ENCODE measurements around the gene SLC39A6.

The SLC39A6 gene

DNA sequence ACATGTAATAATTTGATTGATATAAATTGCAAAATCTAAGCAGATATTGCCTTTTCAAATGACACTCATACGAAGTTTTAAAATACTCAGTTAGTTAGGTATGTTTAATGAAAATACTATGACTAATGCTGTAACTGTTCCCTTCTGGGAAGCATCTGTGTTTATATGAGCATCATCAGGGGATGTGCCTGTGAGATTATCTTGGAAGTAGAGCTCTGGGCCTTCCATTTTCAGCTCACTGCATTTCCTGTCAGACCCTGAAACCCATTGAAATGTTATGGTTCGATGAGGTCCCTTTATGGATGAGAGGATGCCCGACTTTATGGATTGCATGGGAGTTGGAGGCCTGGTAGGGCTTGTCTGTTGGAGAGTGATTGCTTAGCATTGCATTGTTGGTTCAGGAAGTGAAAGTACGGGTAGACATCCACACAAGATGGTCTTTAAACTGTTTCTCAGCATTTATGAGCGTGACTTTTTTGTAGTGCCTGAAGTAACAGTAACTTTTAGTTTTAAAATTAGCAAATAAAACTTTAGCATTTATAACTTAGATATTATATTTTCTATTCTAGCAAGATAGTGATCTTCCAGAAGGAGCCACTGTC lies 29.2 kb upstream of the SLC39A6 start:
- Histone ChIP-seq H3K27ac (ENCODE audit: low read length) (no peak overlapping the region), H3K9me3 (ENCODE audit: control insufficient read depth in 2 of 2, low read length in 2 of 2) (no peaks in the 10 kb centered on the region), H3K9ac (ENCODE audit: low read length in 2 of 2) (no peak overlapping the region), H3K36me3 (ENCODE audit: control insufficient read depth in 2 of 2, insufficient read depth in 2 of 2, low read length in 2 of 2) (peaks cover 29 to 36% of the 10 kb centered on the region in 2 donors), H3K4me3 (ENCODE audit: low read length in 2 of 2) (no peak overlapping the region), H3K27me3 (ENCODE audit: control insufficient read depth in 1 of 2, insufficient read depth in 2 of 2, low read length in 2 of 2) (no peaks in the 10 kb centered on the region), H3K4me1 (ENCODE audit: control insufficient read depth, insufficient read depth, low read length) (no peaks in the 10 kb centered on the region)

DNA sequence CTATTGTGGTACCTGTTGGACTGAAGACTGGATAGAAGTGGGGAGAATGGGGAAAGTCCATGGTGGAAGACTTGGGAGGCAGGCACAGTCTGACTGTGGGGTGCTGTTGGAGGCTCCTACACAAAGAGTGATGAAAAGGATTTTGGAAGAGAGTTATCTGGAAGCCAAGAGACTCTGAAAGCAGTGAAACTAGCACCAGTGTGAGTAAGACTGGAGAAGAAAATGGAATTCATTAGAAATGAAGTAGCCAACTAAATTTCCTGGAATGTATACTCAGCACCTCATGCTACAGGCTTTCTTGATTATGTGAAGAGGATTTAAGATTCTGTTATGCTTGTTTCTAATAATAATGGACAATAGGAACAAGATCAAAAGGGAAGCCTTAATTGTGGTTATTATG lies 28.3 kb upstream of the SLC39A6 start:
- Histone ChIP-seq H3K36me3 (ENCODE audit: control insufficient read depth in 2 of 2, insufficient read depth in 2 of 2, low read length in 2 of 2) (peaks cover 36 to 38% of the 10 kb centered on the region in 2 donors), H3K27me3 (ENCODE audit: control insufficient read depth in 1 of 2, insufficient read depth in 2 of 2, low read length in 2 of 2) (no peaks in the 10 kb centered on the region), H3K9ac (ENCODE audit: low read length in 2 of 2) (no peak overlapping the region), H3K4me3 (ENCODE audit: low read length in 2 of 2) (no peak overlapping the region), H3K9me3 (ENCODE audit: control insufficient read depth in 2 of 2, low read length in 2 of 2) (no peaks in the 10 kb centered on the region), H3K4me1 (ENCODE audit: control insufficient read depth, insufficient read depth, low read length) (no peaks in the 10 kb centered on the region), H3K27ac (ENCODE audit: low read length) (no peak overlapping the region)

DNA sequence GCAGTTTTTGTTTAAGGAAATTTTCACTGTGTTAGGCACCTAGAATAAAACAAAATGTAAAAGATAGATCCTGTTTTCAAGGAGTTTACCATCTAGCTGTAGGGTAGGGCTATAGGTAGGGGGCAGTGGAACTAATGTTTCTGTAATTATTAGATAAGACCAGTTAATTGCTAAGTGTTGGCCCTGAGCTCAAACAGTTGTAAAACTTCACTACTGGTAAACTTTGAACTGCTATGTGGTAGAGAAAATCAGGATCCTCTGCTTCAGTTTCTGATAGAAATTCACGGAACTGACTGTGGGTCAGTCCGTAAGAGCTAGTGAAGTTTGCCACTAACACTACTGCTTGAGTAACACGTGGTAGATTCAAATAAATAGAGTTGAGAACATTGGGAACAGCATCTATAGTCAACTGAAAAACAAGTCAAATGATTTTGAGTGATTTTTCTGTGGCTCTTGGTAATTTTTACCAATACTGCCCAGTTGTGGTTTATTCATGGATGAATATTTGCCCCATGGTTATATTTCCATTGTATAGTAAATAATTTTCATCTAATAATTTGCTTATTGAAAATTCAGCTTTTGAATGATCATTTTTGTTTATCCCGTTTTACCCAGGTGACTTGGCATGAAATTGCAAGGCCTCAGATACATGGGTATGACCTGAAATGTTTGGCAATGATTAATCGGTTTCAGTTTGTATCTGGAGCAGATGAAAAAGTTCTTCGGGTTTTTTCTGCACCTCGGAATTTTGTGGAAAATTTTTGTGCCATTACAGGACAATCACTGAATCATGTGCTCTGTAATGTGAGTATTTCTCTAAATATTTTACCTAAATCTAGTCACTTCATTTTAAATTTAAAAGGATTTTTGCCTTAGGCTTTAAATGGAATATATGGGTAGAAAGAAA lies 27.0 kb upstream of the SLC39A6 start:
- no peak overlapping the region for H3K4me3 ChIP-seq (ENCODE audit: low read length in 2 of 2)
- H3K27me3 ChIP-seq (ENCODE audit: control insufficient read depth in 1 of 2, insufficient read depth in 2 of 2, low read length in 2 of 2): no peaks in the 10 kb centered on the region
- no peak overlapping the region for H3K27ac ChIP-seq (ENCODE audit: low read length)
- H3K4me1 ChIP-seq (ENCODE audit: control insufficient read depth, insufficient read depth, low read length): no peaks in the 10 kb centered on the region
- H3K9ac ChIP-seq (ENCODE audit: low read length in 2 of 2): no peak overlapping the region
- H3K36me3 ChIP-seq (ENCODE audit: control insufficient read depth in 2 of 2, insufficient read depth in 2 of 2, low read length in 2 of 2): peaks cover 38 to 39% of the 10 kb centered on the region in 2 donors
- H3K9me3 ChIP-seq (ENCODE audit: control insufficient read depth in 2 of 2, low read length in 2 of 2): no peaks in the 10 kb centered on the region

DNA sequence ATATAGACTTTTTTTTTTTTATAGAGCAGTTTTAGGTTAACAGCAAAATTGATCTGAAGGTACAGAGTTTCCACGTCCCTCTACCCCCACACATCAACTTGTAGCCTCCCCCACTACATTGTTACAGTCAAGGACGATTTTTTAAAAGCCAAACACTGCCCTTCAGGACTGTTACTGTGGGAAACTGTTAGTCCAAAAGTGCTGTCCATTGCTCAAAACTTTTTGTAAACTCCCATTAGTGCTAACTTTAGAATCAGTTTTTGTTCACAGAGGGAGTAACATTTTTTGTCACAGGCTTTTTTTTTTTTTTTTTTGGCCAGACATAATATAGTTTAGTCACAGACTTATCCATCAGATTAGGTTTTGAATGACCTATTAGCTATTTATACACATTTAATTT lies 24.6 kb upstream of the SLC39A6 start:
- no peak overlapping the region for H3K27ac ChIP-seq (ENCODE audit: low read length)

DNA sequence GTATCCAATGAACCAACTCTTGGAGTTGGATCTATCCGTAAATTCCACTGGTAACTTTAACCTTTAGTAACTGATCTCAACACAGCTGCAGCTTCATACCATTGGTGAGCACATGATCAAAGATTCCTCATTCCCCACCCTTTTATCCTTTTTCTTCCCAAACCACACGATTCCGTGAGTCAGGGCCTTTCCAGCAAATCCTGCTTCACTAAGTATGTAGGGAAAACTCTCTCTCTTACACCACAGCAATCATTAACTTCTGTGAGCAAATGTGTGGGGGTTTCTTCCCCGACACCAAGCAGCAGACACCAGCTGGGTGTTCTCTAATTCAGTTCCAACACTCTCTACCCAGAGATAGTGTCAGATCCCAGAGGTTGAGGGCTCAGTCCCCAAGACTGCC lies 24.1 kb upstream of the SLC39A6 start:
- no peak overlapping the region for H3K27ac ChIP-seq (ENCODE audit: low read length)
- H3K36me3 ChIP-seq (ENCODE audit: control insufficient read depth in 2 of 2, insufficient read depth in 2 of 2, low read length in 2 of 2): peaks cover 43% of the 10 kb centered on the region in 2 donors
- no peak overlapping the region for H3K4me3 ChIP-seq (ENCODE audit: low read length in 2 of 2)
- H3K9me3 ChIP-seq (ENCODE audit: control insufficient read depth in 2 of 2, low read length in 2 of 2): no peaks in the 10 kb centered on the region
- H3K27me3 ChIP-seq (ENCODE audit: control insufficient read depth in 1 of 2, insufficient read depth in 2 of 2, low read length in 2 of 2): no peaks in the 10 kb centered on the region
- H3K9ac ChIP-seq (ENCODE audit: low read length in 2 of 2): no peak overlapping the region
- no peaks in the 10 kb centered on the region for H3K4me1 ChIP-seq (ENCODE audit: control insufficient read depth, insufficient read depth, low read length)

More for the DNA sequence above, 24.6 kb upstream of the SLC39A6 start:
- Histone ChIP-seq H3K27me3 (ENCODE audit: control insufficient read depth in 1 of 2, insufficient read depth in 2 of 2, low read length in 2 of 2) (no peaks in the 10 kb centered on the region), H3K4me1 (ENCODE audit: control insufficient read depth, insufficient read depth, low read length) (no peaks in the 10 kb centered on the region), H3K36me3 (ENCODE audit: control insufficient read depth in 2 of 2, insufficient read depth in 2 of 2, low read length in 2 of 2) (peaks cover 40 to 41% of the 10 kb centered on the region in 2 donors), H3K9me3 (ENCODE audit: control insufficient read depth in 2 of 2, low read length in 2 of 2) (no peaks in the 10 kb centered on the region), H3K9ac (ENCODE audit: low read length in 2 of 2) (no peak overlapping the region), H3K4me3 (ENCODE audit: low read length in 2 of 2) (no peak overlapping the region)

DNA sequence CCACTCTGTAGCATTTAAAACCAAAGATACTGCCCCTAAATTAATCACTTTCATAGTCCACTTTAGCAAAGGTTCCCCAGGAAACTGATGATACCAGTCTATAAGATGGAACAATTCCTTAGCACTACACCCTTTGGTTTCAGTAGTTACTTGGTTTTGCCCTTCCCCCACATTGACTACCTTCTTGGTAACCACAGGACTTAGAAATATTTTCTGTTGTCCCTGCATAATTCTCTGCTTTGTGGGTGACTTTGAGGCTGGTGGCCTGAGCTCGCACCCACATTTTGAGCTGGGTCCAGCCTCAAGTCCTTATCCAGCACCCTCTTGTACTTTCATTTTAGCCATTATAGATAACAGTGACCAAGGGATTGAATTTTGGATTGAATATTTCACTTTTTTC lies 23.6 kb upstream of the SLC39A6 start:
- no peak overlapping the region for H3K4me3 ChIP-seq (ENCODE audit: low read length in 2 of 2)
- peaks cover 41 to 43% of the 10 kb centered on the region in 2 donors for H3K36me3 ChIP-seq (ENCODE audit: control insufficient read depth in 2 of 2, insufficient read depth in 2 of 2, low read length in 2 of 2)
- no peak overlapping the region for H3K9ac ChIP-seq (ENCODE audit: low read length in 2 of 2)
- no peaks in the 10 kb centered on the region for H3K27me3 ChIP-seq (ENCODE audit: control insufficient read depth in 1 of 2, insufficient read depth in 2 of 2, low read length in 2 of 2)
- no peaks in the 10 kb centered on the region for H3K9me3 ChIP-seq (ENCODE audit: control insufficient read depth in 2 of 2, low read length in 2 of 2)
- no peak overlapping the region for H3K27ac ChIP-seq (ENCODE audit: low read length)
- no peaks in the 10 kb centered on the region for H3K4me1 ChIP-seq (ENCODE audit: control insufficient read depth, insufficient read depth, low read length)

DNA sequence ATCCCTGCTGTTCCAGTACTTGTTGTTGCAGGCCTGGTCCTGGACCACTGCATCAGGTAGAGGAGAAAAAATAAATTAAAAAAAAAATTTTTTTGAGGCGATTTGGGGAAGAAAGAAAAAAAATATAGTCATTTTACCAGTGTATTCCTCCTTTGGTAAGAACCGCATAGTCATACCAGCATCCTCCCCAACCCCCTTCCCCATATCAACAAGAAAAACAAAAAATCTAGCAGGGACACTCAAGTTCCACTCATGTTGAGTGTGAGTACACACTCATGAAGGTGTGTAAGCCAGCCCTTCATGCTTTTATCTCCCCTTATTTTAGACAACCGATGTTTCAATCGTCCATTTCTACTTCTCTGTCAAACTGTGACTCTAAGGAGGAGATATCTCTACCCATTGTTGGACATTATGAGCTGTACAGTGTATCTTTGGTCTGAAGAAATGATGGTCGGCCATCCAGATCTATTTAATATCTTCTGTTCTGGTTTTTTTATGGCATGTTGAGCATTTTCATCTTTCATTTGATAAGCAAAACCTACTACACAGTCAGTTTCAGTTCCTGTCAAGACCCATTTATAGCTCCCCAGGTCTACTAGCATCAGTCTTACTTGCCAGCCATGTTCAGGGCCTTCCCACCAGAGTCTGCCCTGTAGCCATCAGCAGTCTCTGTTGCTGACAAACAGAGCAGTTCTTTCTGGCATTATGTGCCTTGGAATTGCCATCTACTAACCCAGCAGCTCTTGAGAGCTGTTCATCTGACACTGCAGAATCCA lies 20.6 kb upstream of the SLC39A6 start:
- no peaks in the 10 kb centered on the region for H3K4me1 ChIP-seq (ENCODE audit: control insufficient read depth, insufficient read depth, low read length)
- H3K27me3 ChIP-seq (ENCODE audit: control insufficient read depth in 1 of 2, insufficient read depth in 2 of 2, low read length in 2 of 2): no peaks in the 10 kb centered on the region
- H3K27ac ChIP-seq (ENCODE audit: low read length): no peak overlapping the region
- H3K36me3 ChIP-seq (ENCODE audit: control insufficient read depth in 2 of 2, insufficient read depth in 2 of 2, low read length in 2 of 2): peaks cover 53 to 54% of the 10 kb centered on the region in 2 donors
- no peak overlapping the region for H3K4me3 ChIP-seq (ENCODE audit: low read length in 2 of 2)
- H3K9ac ChIP-seq (ENCODE audit: low read length in 2 of 2): no peak overlapping the region
- no peaks in the 10 kb centered on the region for H3K9me3 ChIP-seq (ENCODE audit: control insufficient read depth in 2 of 2, low read length in 2 of 2)

DNA sequence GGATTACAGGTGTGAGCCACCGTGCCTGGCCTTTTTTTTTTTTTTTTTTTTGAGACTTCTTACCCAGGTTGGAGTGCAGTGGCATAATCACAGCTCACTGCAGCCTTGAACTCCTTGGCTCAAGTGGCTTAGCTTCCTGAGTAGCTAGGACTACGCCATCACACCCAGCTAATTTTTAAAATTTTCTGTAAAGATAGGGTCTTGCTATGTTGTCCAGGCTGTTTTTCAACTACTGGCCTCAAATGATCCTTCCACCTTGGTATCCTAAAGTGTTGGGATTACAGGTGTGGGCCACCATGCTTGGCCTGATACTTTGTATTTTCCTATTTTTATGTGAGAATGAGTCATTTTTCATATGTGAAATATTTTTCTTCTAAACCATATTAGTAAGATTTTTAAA lies 14.3 kb upstream of the SLC39A6 start:
- H3K36me3 ChIP-seq (ENCODE audit: control insufficient read depth in 2 of 2, insufficient read depth in 2 of 2, low read length in 2 of 2): peaks cover 33 to 39% of the 10 kb centered on the region in 2 donors
- H3K27ac ChIP-seq (ENCODE audit: low read length): no peak overlapping the region
- no peak overlapping the region for H3K9ac ChIP-seq (ENCODE audit: low read length in 2 of 2)
- H3K27me3 ChIP-seq (ENCODE audit: control insufficient read depth in 1 of 2, insufficient read depth in 2 of 2, low read length in 2 of 2): no peaks in the 10 kb centered on the region
- H3K4me3 ChIP-seq (ENCODE audit: low read length in 2 of 2): no peak overlapping the region
- no peaks in the 10 kb centered on the region for H3K4me1 ChIP-seq (ENCODE audit: control insufficient read depth, insufficient read depth, low read length)
- no peaks in the 10 kb centered on the region for H3K9me3 ChIP-seq (ENCODE audit: control insufficient read depth in 2 of 2, low read length in 2 of 2)

DNA sequence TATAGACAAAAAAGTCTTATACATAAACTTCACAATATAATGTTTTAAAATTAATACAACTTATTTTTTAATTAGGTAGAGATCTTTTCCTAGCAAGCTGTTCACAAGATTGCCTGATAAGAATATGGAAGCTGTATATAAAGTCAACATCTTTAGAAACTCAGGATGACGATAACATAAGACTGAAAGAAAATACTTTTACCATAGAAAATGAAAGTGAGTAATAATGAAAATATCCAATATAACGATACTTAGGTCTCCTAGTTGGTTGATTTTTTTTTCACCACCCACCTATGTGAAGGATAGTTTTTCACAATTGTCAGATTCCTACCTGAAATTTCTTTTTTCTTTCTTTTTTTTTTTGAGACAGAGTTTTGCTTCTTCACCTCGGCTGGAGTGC lies 13.6 kb upstream of the SLC39A6 start:
- Histone ChIP-seq H3K27me3 (ENCODE audit: control insufficient read depth in 1 of 2, insufficient read depth in 2 of 2, low read length in 2 of 2) (no peaks in the 10 kb centered on the region), H3K4me1 (ENCODE audit: control insufficient read depth, insufficient read depth, low read length) (no peaks in the 10 kb centered on the region), H3K27ac (ENCODE audit: low read length) (no peak overlapping the region), H3K36me3 (ENCODE audit: control insufficient read depth in 2 of 2, insufficient read depth in 2 of 2, low read length in 2 of 2) (peaks cover 35 to 44% of the 10 kb centered on the region in 2 donors), H3K9me3 (ENCODE audit: control insufficient read depth in 2 of 2, low read length in 2 of 2) (no peaks in the 10 kb centered on the region), H3K4me3 (ENCODE audit: low read length in 2 of 2) (no peak overlapping the region), H3K9ac (ENCODE audit: low read length in 2 of 2) (no peak overlapping the region)

DNA sequence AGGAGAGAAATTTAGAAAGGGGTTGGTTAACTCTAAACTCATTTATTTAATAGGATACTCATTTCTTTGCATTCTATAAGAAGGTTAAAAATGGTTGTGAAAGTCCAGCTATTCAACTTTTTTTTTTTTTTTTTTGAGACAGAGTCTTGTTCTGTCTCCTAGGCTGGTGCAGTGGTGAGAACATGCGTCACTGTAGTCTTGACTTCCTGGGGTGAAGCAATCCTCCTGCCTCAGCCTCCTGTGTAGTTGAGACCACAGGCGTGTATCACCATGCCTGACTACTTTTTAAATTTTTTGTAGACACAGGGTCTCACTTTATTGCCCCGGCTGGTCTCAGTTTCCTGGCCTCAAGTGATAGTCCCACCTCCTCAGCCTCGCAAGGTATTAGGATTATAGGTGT lies 12.4 kb upstream of the SLC39A6 start:
- no peak overlapping the region for H3K9ac ChIP-seq (ENCODE audit: low read length in 2 of 2)
- H3K36me3 ChIP-seq (ENCODE audit: control insufficient read depth in 2 of 2, insufficient read depth in 2 of 2, low read length in 2 of 2): peaks cover 29 to 51% of the 10 kb centered on the region in 2 donors
- no peaks in the 10 kb centered on the region for H3K9me3 ChIP-seq (ENCODE audit: control insufficient read depth in 2 of 2, low read length in 2 of 2)
- no peaks in the 10 kb centered on the region for H3K4me1 ChIP-seq (ENCODE audit: control insufficient read depth, insufficient read depth, low read length)
- H3K27me3 ChIP-seq (ENCODE audit: control insufficient read depth in 1 of 2, insufficient read depth in 2 of 2, low read length in 2 of 2): no peaks in the 10 kb centered on the region
- H3K4me3 ChIP-seq (ENCODE audit: low read length in 2 of 2): no peak overlapping the region
- no peak overlapping the region for H3K27ac ChIP-seq (ENCODE audit: low read length)
